Measurements from ENCODE around the gene NTSR1.
A peak's percentile ranks its signal among the peaks of the same experiment; 100 is the strongest.

The NTSR1 gene

GRCh38 chr20:62772103-62772611 lies 63.5 kb downstream of the NTSR1 start:
- no peak for DNase-seq (ENCODE audit: low spot score)

- DNase-seq (ENCODE audit: low spot score) = no peak
These were observed 64.0 kb downstream of the NTSR1 start for GRCh38 chr20:62772619-62772989.

- DNase-seq (ENCODE audit: low spot score) = peak; percentile 54
These were observed 64.6 kb downstream of the NTSR1 start for GRCh38 chr20:62772990-62773844.

GRCh38 chr20:62773845-62774714 lies 65.4 kb downstream of the NTSR1 start:
- DNase-seq (ENCODE audit: low spot score) = no peak

GRCh38 chr20:62774762-62775161 lies 66.1 kb downstream of the NTSR1 start:
- DNase-seq (ENCODE audit: low spot score) = no peak

GRCh38 chr20:62775206-62775605 lies 66.6 kb downstream of the NTSR1 start:
- no peak for DNase-seq (ENCODE audit: low spot score)

GRCh38 chr20:62776035-62776691 lies 67.5 kb downstream of the NTSR1 start:
- DNase-seq (ENCODE audit: low spot score) = no peak

- no peak for DNase-seq (ENCODE audit: low spot score)
These were observed 68.3 kb downstream of the NTSR1 start for GRCh38 chr20:62776692-62777527.

GRCh38 chr20:62777528-62777830 lies 68.8 kb downstream of the NTSR1 start:
- no peak for DNase-seq (ENCODE audit: low spot score)

- no peak for DNase-seq (ENCODE audit: low spot score)
These were observed 69.4 kb downstream of the NTSR1 start for GRCh38 chr20:62778058-62778457.

GRCh38 chr20:62778601-62779416 lies 70.2 kb downstream of the NTSR1 start:
- DNase-seq (ENCODE audit: low spot score) = no peak

GRCh38 chr20:62779417-62779685 lies 70.7 kb downstream of the NTSR1 start:
- no peak for DNase-seq (ENCODE audit: low spot score)

GRCh38 chr20:62780204-62780603 lies 71.6 kb downstream of the NTSR1 start:
- DNase-seq (ENCODE audit: low spot score) = no peak

- DNase-seq (ENCODE audit: low spot score) = no peak
These were observed 72.1 kb downstream of the NTSR1 start for GRCh38 chr20:62780696-62781095.

GRCh38 chr20:62782149-62782892 lies 73.7 kb downstream of the NTSR1 start:
- DNase-seq (ENCODE audit: low spot score) = no peak

GRCh38 chr20:62782893-62783278 lies 74.2 kb downstream of the NTSR1 start:
- no peak for DNase-seq (ENCODE audit: low spot score)

GRCh38 chr20:62784497-62784896 lies 75.9 kb downstream of the NTSR1 start:
- no peak for DNase-seq (ENCODE audit: low spot score)

- DNase-seq (ENCODE audit: low spot score) = no peak
These were observed 76.8 kb downstream of the NTSR1 start for GRCh38 chr20:62785393-62785792.

GRCh38 chr20:62786157-62786556 lies 77.5 kb downstream of the NTSR1 start:
- no peak for DNase-seq (ENCODE audit: low spot score)

- no peak for DNase-seq (ENCODE audit: low spot score)
These were observed 78.7 kb downstream of the NTSR1 start for GRCh38 chr20:62787321-62787720.

Data from GM03348 (cell line).